Calu3 (cell line): ENCODE results near the gene PARVB. TPM values are rescaled to one million over a fixed set of nuclear protein-coding genes. Genes with fewer than 3 reads are reported as not detected.

Experiments used
- BruUV-seq: library from RNA; stranded (reverse); fragments of 400-500 nt; replicated peaks from 2 replicates; lab custom pipeline; 2021; lab: Mats Ljungman, UMichigan
- CTCF ChIA-PET: fragments of 300-600 bp; sonication (Branson Sonifier 250); formaldehyde crosslinking; loops from one replicate; lab custom pipeline; 2022; ENCODE audit warnings: antibody characterized with exemption; lab: Charles Lee
- DNase-seq: peaks from one replicate; pipeline ENCODE4 v3.0.0; 2022
- H3K27ac Mint-ChIP-seq: one replicate; pipeline ENCODE4 v1.8.0; 2022; ENCODE audit warnings: mixed read lengths; ENCODE audit not compliant: unreplicated experiment
- H3K27me3 Mint-ChIP-seq: one replicate; pipeline ENCODE4 v1.8.0; 2022; ENCODE audit warnings: mixed read lengths; ENCODE audit not compliant: unreplicated experiment
- H3K36me3 Mint-ChIP-seq: one replicate; pipeline ENCODE4 v1.8.0; 2022; ENCODE audit warnings: mild to moderate bottlenecking, moderate library complexity, mixed read lengths; ENCODE audit not compliant: insufficient read depth, unreplicated experiment
- H3K4me1 Mint-ChIP-seq: one replicate; pipeline ENCODE4 v1.8.0; 2022; ENCODE audit warnings: mild to moderate bottlenecking, low read depth, mixed read lengths; ENCODE audit not compliant: unreplicated experiment
- H3K4me3 Mint-ChIP-seq: one replicate; pipeline ENCODE4 v1.8.0; 2022; ENCODE audit warnings: mild to moderate bottlenecking, low read depth, moderate library complexity, mixed read lengths; ENCODE audit not compliant: unreplicated experiment
- H3K9me3 Mint-ChIP-seq: one replicate; pipeline ENCODE4 v1.8.0; 2022; ENCODE audit warnings: low read depth, mixed read lengths; ENCODE audit not compliant: unreplicated experiment
- intact Hi-C: fragments of 100-400 bp; cut with micrococcal nuclease; formaldehyde crosslinking; loops from one replicate; pipeline ENCODE4 v1.10.0; 2022; ENCODE audit not compliant: unreplicated experiment
- total RNA-seq: library from RNA; stranded (reverse); gene quantifications from 2 replicates; pipeline ENCODE4 v1.2.3, GENCODE V29; 2022
- TF ChIP-seq, protein P1 (sequence below): fragments of 200-600 bp; IDR thresholded peaks from one replicate; pipeline ENCODE4 v1.8.0; 2022; ENCODE audit warnings: antibody characterized with exemption; ENCODE audit not compliant: unreplicated experiment

PARVB gene
- total RNA-seq, 1 experiment from 2014 or later, result 15.6 TPM

DNA sequence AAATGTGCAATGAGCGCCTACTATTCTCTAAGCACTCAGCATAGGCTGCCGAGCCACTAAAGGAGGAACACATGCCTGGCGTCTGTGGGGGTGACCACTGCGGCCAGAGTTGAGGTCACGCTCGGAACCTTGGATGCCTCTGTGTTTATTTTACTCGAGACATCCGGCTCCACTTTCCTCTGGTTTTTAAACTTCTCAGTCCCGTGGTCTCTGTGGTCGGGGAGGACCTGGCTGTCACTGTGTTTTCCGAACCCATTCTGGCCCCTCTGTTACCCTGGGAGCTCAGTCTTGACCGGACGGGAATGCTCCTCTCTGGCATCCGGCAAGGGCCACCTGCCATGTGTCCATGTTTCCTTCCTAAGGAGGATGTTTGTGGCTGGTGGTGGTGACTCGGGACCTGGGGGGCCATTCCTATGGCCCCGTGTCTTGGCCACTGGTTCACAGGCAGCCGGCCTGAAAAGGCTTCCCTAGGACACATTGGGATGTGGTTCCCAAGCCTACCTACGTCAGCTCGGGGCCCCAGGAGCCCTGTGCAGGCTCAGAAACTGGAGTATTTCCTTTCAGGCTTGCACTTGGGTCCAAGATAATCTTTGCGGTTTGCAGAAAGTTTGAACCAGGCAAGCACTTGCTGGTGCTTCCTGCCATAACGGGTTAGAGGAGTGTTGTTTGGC, 109.9 kb downstream of the PARVB start:
- TF ChIP-seq, protein P1, sequence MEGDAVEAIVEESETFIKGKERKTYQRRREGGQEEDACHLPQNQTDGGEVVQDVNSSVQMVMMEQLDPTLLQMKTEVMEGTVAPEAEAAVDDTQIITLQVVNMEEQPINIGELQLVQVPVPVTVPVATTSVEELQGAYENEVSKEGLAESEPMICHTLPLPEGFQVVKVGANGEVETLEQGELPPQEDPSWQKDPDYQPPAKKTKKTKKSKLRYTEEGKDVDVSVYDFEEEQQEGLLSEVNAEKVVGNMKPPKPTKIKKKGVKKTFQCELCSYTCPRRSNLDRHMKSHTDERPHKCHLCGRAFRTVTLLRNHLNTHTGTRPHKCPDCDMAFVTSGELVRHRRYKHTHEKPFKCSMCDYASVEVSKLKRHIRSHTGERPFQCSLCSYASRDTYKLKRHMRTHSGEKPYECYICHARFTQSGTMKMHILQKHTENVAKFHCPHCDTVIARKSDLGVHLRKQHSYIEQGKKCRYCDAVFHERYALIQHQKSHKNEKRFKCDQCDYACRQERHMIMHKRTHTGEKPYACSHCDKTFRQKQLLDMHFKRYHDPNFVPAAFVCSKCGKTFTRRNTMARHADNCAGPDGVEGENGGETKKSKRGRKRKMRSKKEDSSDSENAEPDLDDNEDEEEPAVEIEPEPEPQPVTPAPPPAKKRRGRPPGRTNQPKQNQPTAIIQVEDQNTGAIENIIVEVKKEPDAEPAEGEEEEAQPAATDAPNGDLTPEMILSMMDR, result no peak
- no peak overlapping the region for H3K27ac Mint-ChIP-seq
- H3K27me3 Mint-ChIP-seq, result no peaks in the 10 kb centered on the region
- H3K4me3 Mint-ChIP-seq, result no peak overlapping the region
- peaks cover 2% of the 10 kb centered on the region for H3K9me3 Mint-ChIP-seq
- CTCF ChIA-PET, result no interaction called here
- BruUV-seq, result no TSS peak
- peaks cover 8% of the 10 kb centered on the region for H3K4me1 Mint-ChIP-seq
- H3K36me3 Mint-ChIP-seq, result no peaks in the 10 kb centered on the region
- intact Hi-C loops, result no loop called here
- DNase-seq, result no peak

DNA sequence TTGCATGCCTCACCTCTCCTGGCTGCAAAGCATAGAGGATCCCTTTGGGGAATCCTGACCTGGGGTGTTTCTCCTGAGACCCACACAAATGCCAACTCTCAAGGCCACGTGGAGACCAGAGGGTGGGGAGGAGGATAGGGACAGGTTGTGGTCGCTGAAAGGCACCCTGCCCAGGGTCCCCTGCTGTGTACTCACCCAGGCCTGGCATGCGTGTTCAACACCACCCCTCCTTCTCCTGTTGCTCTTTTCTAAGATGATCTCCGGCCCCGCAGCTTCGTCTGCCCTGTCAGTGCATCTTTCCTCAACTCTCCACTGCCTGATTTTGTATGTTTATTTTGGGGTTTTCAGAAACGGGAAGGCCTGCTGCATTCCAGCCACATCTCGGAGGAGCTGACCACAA, 112.0 kb downstream of the PARVB start:
- CTCF ChIA-PET, result interaction anchor here (0.6 kb wide), 1 partner anchor 1172 kb away, joined by 4 read pairs; no protein-coding TSS in a partner anchor
- no peak overlapping the region for H3K27ac Mint-ChIP-seq
- DNase-seq, result no peak
- H3K27me3 Mint-ChIP-seq, result no peaks in the 10 kb centered on the region
- TF ChIP-seq, protein P1, result no peak
- intact Hi-C loops, result no loop called here
- H3K36me3 Mint-ChIP-seq, result no peaks in the 10 kb centered on the region
- no peak overlapping the region for H3K4me3 Mint-ChIP-seq
- H3K9me3 Mint-ChIP-seq, result peaks cover 2% of the 10 kb centered on the region
- no TSS peak for BruUV-seq
- H3K4me1 Mint-ChIP-seq, result peaks cover 8% of the 10 kb centered on the region

DNA sequence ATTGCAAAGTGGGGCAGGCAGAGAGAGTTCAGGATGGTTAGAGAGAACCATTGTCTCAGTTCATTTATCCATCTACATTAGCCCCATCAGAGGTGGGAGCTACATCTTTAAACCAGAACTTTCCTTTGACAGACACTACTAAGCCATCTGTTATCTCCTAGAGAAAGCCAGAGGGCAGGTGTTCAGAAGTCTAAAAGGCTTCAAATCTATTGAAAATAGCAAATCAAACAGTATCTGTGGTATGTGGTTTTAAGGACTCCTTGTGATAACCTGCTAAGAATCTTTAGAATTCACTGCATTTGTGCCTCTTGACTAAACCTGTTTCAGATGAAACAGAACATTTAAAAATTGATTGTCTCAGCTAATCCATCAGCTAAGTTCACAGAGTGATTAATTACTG, 112.7 kb downstream of the PARVB start:
- Mint-ChIP-seq H3K27me3 (no peaks in the 10 kb centered on the region), H3K4me3 (no peak overlapping the region), H3K9me3 (peaks cover 2% of the 10 kb centered on the region), H3K4me1 (peaks cover 8% of the 10 kb centered on the region), H3K27ac (no peak overlapping the region), H3K36me3 (no peaks in the 10 kb centered on the region)
- CTCF ChIA-PET, result interaction anchor here (0.6 kb wide), 1 partner anchor 1173 kb away, joined by 4 read pairs; no protein-coding TSS in a partner anchor
- TF ChIP-seq, protein P1, result no peak
- intact Hi-C loops, result no loop called here
- no TSS peak for BruUV-seq
- no peak for DNase-seq

DNA sequence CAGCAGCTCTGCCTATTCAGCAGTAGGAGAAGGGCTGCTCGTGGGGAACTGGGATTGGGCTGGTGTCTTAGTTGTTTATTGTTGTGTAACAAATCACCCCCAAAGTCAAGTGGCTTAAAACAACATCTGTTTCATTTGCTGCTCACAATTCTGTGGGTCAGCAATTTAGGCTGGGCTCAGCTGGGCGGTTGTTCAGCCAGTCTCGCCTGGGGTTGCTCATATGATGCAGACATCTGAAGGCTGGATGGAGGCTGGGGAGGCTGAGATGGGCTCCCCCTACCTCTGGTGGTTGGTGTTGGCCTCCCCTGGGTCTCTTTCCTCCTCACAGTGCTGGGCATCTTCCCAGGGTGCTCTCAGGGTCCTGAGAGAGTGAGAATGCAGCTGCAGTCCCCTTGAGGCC, 113.3 kb downstream of the PARVB start:
- H3K9me3 Mint-ChIP-seq, result peaks cover 2% of the 10 kb centered on the region
- H3K27me3 Mint-ChIP-seq, result no peaks in the 10 kb centered on the region
- DNase-seq, result no peak
- CTCF ChIA-PET, result no interaction called here
- no peak overlapping the region for H3K27ac Mint-ChIP-seq
- peaks cover 8% of the 10 kb centered on the region for H3K4me1 Mint-ChIP-seq
- TF ChIP-seq, protein P1, result no peak
- no peak overlapping the region for H3K4me3 Mint-ChIP-seq
- intact Hi-C loops, result no loop called here
- H3K36me3 Mint-ChIP-seq, result no peaks in the 10 kb centered on the region
- no TSS peak for BruUV-seq
